Breast epithelium (tissue), 4 donors: ENCODE measurements around the gene METTL21C. TPM values are rescaled to one million over a fixed set of nuclear protein-coding genes. Genes with fewer than 3 reads are reported as not detected.

Experiments
- DNase-seq, 2 donors: peaks; one replicate each; pipeline ENCODE4 v3.0.0-alpha.2; 2019; ENCODE audit warnings: low spot score in 2 of 2
- H3K27ac ChIP-seq, 2 donors: fragments of 200-600 bp; sonication (generic) in 1 of 2; one replicate each; pipeline ENCODE4 v1.5.1; 2016 to 2019; ENCODE audit warnings: mild to moderate bottlenecking in 1 of 2
- H3K27me3 ChIP-seq, 2 donors: fragments of 200-600 bp; sonication (generic) in 1 of 2; one replicate each; pipeline versions ENCODE4 v1.5.1 to v1.6.0; 2017 to 2019; ENCODE audit warnings: control low read depth in 1 of 2, mild to moderate bottlenecking in 1 of 2
- H3K36me3 ChIP-seq: fragments of 200-600 bp; one replicate; pipeline ENCODE4 v1.5.1; 2019
- H3K4me1 ChIP-seq, 2 donors: fragments of 200-600 bp; sonication (generic); one replicate each; pipeline ENCODE4 v1.5.1; 2016 to 2019; ENCODE audit warnings: control low read depth in 1 of 2
- H3K4me3 ChIP-seq, 3 donors: fragments of 200-600 bp; sonication (generic); 1 replicate in 2 of 3; 2 replicates in 1 of 3; pipeline ENCODE4 v1.5.1; 2016 to 2019; ENCODE audit warnings: mild to moderate bottlenecking in 3 of 3, moderate library complexity in 2 of 3
- H3K9me3 ChIP-seq, 2 donors: fragments of 200-600 bp; sonication (generic) in 1 of 2; one replicate each; pipeline ENCODE4 v1.5.1; 2016 to 2019; ENCODE audit warnings: control low read depth in 1 of 2
- POLR2A ChIP-seq: fragments of 450-650 bp; IDR thresholded peaks from one replicate; pipeline ENCODE4 v1.6.1; 2016; ENCODE audit warnings: antibody characterized with exemption, mild to moderate bottlenecking, moderate library complexity
- POLR2AphosphoS5 ChIP-seq, 3 donors: sonication (generic); formaldehyde crosslinking; IDR thresholded peaks; one replicate each; pipeline ENCODE4 v1.6.1; 2017; ENCODE audit warnings: antibody characterized with exemption in 3 of 3
- intact Hi-C: fragments of 100-400 bp; cut with DNase I; formaldehyde crosslinking; loops from one replicate; pipeline ENCODE4 v1.15.1; 2023; ENCODE audit warnings: low total_unique reads
- total RNA-seq, 3 donors: library from RNA; depleted of rRNA; stranded (reverse); fragments of >200 nt; gene quantifications; one replicate each; pipeline ENCODE4 v1.1.0, GENCODE V29; 2016
- TF ChIP-seq, protein P1 (sequence below), 3 donors: fragments of 450-650 bp; IDR thresholded peaks; one replicate each; pipeline ENCODE4 v1.5.1; 2016 to 2017; ENCODE audit warnings: antibody characterized with exemption in 3 of 3, mild to moderate bottlenecking in 3 of 3, moderate library complexity in 3 of 3

The METTL21C gene
- total RNA-seq, 3 donors from 2014 or later: not detected

DNA sequence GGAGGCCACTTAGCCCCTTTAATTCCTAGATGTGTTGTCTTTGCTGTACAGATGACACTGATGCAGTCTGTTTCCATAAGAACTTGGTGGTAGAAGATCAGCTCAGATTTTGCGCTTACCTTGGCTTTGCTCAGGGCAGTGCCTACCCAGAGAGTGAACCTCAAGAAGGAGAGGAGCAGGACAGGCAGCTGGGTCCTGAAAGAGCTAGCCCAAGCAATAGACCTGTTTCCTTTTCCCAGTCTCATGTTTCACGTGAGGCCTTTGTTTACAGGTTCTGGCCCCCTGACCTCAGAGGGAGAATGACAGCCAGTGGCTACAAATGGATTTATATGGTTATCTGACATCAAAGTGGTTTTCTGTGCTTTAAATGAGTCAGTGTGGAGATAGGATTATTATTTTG lies 40.1 kb downstream of the METTL21C start:
- Histone ChIP-seq H3K9me3 (no peaks in the 10 kb centered on the region), H3K27me3 (no peaks in the 10 kb centered on the region), H3K27ac (no peak overlapping the region), H3K4me3 (no peak overlapping the region), H3K36me3 (no peaks in the 10 kb centered on the region), H3K4me1 (no peaks in the 10 kb centered on the region)
- DNase-seq: no peak
- intact Hi-C loops: loop anchor here (5.0 kb wide), 1 partner anchor 772 kb away; no protein-coding TSS in a partner anchor
- no peak for TF ChIP-seq POLR2A
- no peak for TF ChIP-seq POLR2AphosphoS5 (IDR thresholded peaks at IDR 0.05)

DNA sequence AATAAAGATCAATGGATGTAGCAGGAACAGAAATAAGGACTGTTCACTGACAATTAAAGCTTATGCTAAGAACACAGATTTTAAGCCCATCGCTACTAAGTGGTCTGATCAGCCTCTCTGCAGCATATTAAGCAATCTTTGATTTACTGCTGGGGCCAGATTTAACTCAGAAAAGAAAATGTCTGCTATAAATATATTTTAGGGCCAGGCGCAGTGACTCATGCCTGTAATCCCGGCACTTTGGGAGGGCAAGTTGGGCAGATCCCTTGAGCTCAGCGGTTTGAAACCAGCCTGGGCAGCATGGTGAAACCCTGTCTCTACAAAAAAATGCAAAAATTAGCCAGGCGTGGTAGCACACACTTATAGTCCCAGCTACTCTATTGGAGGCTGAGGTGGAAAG lies 43.0 kb downstream of the METTL21C start:
- no peak overlapping the region for H3K27ac ChIP-seq
- peaks cover 13% of the 10 kb centered on the region for H3K36me3 ChIP-seq
- no peaks in the 10 kb centered on the region for H3K27me3 ChIP-seq
- H3K4me3 ChIP-seq: no peak overlapping the region
- TF ChIP-seq, protein P1, sequence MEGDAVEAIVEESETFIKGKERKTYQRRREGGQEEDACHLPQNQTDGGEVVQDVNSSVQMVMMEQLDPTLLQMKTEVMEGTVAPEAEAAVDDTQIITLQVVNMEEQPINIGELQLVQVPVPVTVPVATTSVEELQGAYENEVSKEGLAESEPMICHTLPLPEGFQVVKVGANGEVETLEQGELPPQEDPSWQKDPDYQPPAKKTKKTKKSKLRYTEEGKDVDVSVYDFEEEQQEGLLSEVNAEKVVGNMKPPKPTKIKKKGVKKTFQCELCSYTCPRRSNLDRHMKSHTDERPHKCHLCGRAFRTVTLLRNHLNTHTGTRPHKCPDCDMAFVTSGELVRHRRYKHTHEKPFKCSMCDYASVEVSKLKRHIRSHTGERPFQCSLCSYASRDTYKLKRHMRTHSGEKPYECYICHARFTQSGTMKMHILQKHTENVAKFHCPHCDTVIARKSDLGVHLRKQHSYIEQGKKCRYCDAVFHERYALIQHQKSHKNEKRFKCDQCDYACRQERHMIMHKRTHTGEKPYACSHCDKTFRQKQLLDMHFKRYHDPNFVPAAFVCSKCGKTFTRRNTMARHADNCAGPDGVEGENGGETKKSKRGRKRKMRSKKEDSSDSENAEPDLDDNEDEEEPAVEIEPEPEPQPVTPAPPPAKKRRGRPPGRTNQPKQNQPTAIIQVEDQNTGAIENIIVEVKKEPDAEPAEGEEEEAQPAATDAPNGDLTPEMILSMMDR (IDR thresholded peaks at IDR 0.05): no peak
- TF ChIP-seq POLR2A (no peak), POLR2AphosphoS5 (IDR thresholded peaks at IDR 0.05) (no peak)
- H3K9me3 ChIP-seq: no peaks in the 10 kb centered on the region
- intact Hi-C loops: loop anchor here (5.0 kb wide), 1 partner anchor 770 kb away; no protein-coding TSS in a partner anchor
- DNase-seq: no peak
- H3K4me1 ChIP-seq: no peaks in the 10 kb centered on the region

DNA sequence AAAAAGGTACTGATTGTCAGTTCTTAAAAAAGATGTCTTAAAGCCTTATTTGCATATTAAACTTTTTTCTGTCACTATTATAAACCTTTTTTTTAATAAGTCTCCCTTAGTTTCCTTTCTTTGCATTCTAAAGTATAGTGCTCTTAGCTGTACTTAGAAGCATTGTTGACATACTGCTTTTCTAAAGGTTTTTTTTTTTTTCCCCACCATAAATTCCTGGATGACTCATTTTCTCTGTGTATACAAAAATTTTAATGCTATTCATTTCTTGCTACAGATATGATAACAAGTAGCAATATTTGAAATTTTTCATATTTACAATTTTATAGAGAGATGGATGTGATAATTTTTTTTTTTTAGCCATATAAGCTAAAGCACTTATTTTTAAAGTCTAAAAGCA lies 43.5 kb downstream of the METTL21C start:
- intact Hi-C loops: loop anchor here (5.0 kb wide), 1 partner anchor 769 kb away; no protein-coding TSS in a partner anchor
- no peak overlapping the region for H3K27ac ChIP-seq
- peaks cover 15% of the 10 kb centered on the region for H3K36me3 ChIP-seq
- no peaks in the 10 kb centered on the region for H3K4me1 ChIP-seq
- no peaks in the 10 kb centered on the region for H3K9me3 ChIP-seq
- H3K4me3 ChIP-seq: no peak overlapping the region
- no peaks in the 10 kb centered on the region for H3K27me3 ChIP-seq
- TF ChIP-seq, protein P1 (IDR thresholded peaks at IDR 0.05): no peak
- no peak for TF ChIP-seq POLR2AphosphoS5 (IDR thresholded peaks at IDR 0.05)
- no peak for TF ChIP-seq POLR2A
- DNase-seq: no peak

DNA sequence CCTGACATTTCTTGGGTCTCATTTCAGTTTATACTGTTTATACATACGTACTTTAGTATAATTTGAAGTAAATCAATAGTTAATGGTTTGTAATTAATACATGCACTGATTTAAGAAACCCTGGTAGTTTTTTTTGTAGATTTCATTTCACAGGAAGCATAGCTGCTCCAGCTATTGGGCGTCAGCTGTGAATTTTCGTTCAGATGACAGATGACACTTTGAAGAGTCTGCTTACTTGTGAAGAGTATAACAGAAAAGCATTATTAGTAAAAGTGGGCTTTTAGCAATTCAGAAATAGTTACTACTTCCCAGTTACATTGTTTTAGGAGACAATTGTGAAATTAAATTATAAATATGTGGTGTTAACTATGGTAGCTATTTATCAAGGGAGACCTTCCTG lies 44.4 kb downstream of the METTL21C start:
- peaks cover 18% of the 10 kb centered on the region for H3K36me3 ChIP-seq
- H3K9me3 ChIP-seq: no peaks in the 10 kb centered on the region
- H3K27me3 ChIP-seq: no peaks in the 10 kb centered on the region
- DNase-seq: no peak
- no peak overlapping the region for H3K4me3 ChIP-seq
- intact Hi-C loops: loop anchor here (5.0 kb wide), 1 partner anchor 768 kb away; no protein-coding TSS in a partner anchor
- TF ChIP-seq POLR2AphosphoS5 (IDR thresholded peaks at IDR 0.05): no peak
- TF ChIP-seq POLR2A: no peak
- TF ChIP-seq, protein P1 (IDR thresholded peaks at IDR 0.05): no peak
- no peak overlapping the region for H3K27ac ChIP-seq
- no peaks in the 10 kb centered on the region for H3K4me1 ChIP-seq

DNA sequence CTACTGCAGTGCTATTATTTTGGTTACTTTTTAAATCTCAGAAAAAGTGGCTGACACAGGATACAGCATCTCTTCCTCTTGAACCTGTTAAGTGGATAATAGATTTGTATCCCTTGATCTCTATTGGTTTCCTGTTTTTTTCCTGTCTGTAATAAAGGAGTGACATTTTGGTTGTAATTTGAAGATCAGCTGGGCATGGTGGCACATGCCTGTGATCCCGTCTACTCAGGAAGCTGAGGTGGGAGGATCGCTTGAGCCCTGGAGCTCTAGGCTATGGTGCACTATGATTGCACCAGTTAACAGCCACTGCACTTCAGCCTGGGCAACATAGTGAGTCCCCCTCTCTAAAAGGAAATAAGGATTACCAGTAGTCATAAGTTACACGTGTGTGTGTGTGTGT lies 46.8 kb downstream of the METTL21C start:
- H3K4me3 ChIP-seq: no peak overlapping the region
- no peak overlapping the region for H3K27ac ChIP-seq
- no peak for TF ChIP-seq POLR2AphosphoS5 (IDR thresholded peaks at IDR 0.05)
- no peak for TF ChIP-seq POLR2A
- TF ChIP-seq, protein P1 (IDR thresholded peaks at IDR 0.05): no peak
- H3K27me3 ChIP-seq: no peaks in the 10 kb centered on the region
- intact Hi-C loops: no loop called here
- H3K36me3 ChIP-seq: peaks cover 31% of the 10 kb centered on the region
- DNase-seq: no peak
- H3K9me3 ChIP-seq: no peaks in the 10 kb centered on the region
- H3K4me1 ChIP-seq: no peaks in the 10 kb centered on the region

DNA sequence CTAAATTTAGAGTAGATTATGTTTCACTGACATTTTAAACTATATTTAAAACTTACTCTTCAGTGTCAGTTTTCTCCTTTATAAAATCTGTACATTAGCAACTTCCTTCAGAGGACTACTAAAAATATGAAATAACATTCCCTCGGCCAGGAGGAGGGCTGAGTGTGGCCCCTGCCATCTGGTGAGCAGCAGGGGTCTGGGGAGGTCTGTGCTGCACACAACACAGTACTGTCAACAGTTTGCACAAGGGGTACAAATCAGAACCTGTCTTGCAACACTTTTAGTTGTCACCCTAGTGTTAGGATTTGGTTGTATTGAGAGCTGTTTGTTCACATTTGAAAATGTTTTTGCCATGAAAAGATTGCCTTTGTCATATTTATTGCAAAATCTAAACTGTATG lies 49.1 kb downstream of the METTL21C start:
- Histone ChIP-seq H3K4me1 (no peaks in the 10 kb centered on the region), H3K4me3 (no peak overlapping the region), H3K9me3 (no peaks in the 10 kb centered on the region), H3K36me3 (peaks cover 31% of the 10 kb centered on the region), H3K27ac (no peak overlapping the region), H3K27me3 (no peaks in the 10 kb centered on the region)
- DNase-seq: no peak
- intact Hi-C loops: no loop called here
- TF ChIP-seq POLR2A (no peak), POLR2AphosphoS5 (IDR thresholded peaks at IDR 0.05) (no peak)
- TF ChIP-seq, protein P1 (IDR thresholded peaks at IDR 0.05): no peak
